K562 (cell line): Measurements from ENCODE around the gene CIAO3. TPM values are rescaled to one million over a fixed set of nuclear protein-coding genes. Genes with fewer than 3 reads are reported as not detected.

ENCODE experiments used
- BCOR ChIP-seq: fragments of 450-650 bp; IDR thresholded peaks from 2 replicates; pipeline ENCODE4 v1.6.1; 2016
- CHD4 ChIP-seq: fragments of 200-600 bp; sonication (generic); IDR thresholded peaks from 3 replicates; pipeline ENCODE4 v1.6.1; 2012; ENCODE audit warnings: low read depth, mild to moderate bottlenecking, mixed read lengths, low read length, inconsistent platforms; ENCODE audit not compliant: insufficient read depth, insufficient replicate concordance, poor library complexity, severe bottlenecking
- CREB1 ChIP-seq, 2 experiments: sonication (generic) in 1 of 2; formaldehyde crosslinking in 1 of 2; IDR thresholded peaks; 2 replicates each; pipeline versions ENCODE4 v1.6.1 to v1.8.0; 2012 to 2022; ENCODE audit warnings: inconsistent platforms in 1 of 2, mild to moderate bottlenecking in 1 of 2, missing genetic modification reagents in 1 of 2, moderate library complexity in 1 of 2
- ETS1 ChIP-seq: conservative IDR thresholded peaks from 2 replicates; pipeline ENCODE4 v1.6.1; 2011; ENCODE audit warnings: low read depth, mild to moderate bottlenecking, low read length; ENCODE audit not compliant: control insufficient read depth
- KDM5B ChIP-seq: fragments of 200-600 bp; sonication (generic); IDR thresholded peaks from 2 replicates; pipeline ENCODE4 v1.6.1; 2012; ENCODE audit warnings: low read depth, mild to moderate bottlenecking, moderate library complexity, low read length, control low read depth, inconsistent platforms; ENCODE audit not compliant: insufficient replicate concordance
- POLR2G ChIP-seq: fragments of 200-400 bp; formaldehyde crosslinking; IDR thresholded peaks from 2 replicates; pipeline ENCODE4 v1.6.1; 2017; ENCODE audit warnings: low read depth, mild to moderate bottlenecking, antibody characterized with exemption, low read length, moderate library complexity
- RBM25 ChIP-seq: fragments of 200-400 bp; formaldehyde crosslinking; IDR thresholded peaks from 2 replicates; pipeline ENCODE4 v1.6.1; 2018; ENCODE audit warnings: low read length, low read depth, moderate library complexity; ENCODE audit not compliant: severe bottlenecking
- SMAD1 ChIP-seq: fragments of 150-350 bp; IDR thresholded peaks from 2 replicates; pipeline ENCODE4 v1.6.1; 2014; ENCODE audit warnings: low read length, low read depth; ENCODE audit not compliant: partially characterized antibody
- TAF1 ChIP-seq: IDR thresholded peaks from 2 replicates; pipeline ENCODE4 v1.6.1; 2011; ENCODE audit warnings: mild to moderate bottlenecking, low read length, moderate library complexity; ENCODE audit not compliant: insufficient read depth, control insufficient read depth, severe bottlenecking; ENCODE audit errors: extremely low read depth
- ZBTB11 ChIP-seq, 3 experiments: fragments of 200-800 bp in 1 of 3; fragments of 250-450 bp in 1 of 3; fragments of 450-650 bp in 1 of 3; sonication (Bioruptor Pico) in 1 of 3; sonication (Bioruptor generic) in 1 of 3; formaldehyde crosslinking in 1 of 3; IDR thresholded peaks; 2 replicates each; pipeline versions ENCODE4 v1.6.1 to v1.8.0; 2016 to 2022; ENCODE audit warnings: mild to moderate bottlenecking in 2 of 3, missing genetic modification characterization in 2 of 3, missing compliant biosample characterization in 1 of 3, moderate library complexity in 1 of 3
- ZBTB33 ChIP-seq: sonication (generic); formaldehyde crosslinking; IDR thresholded peaks from 2 replicates; pipeline ENCODE4 v1.8.1; 2023; ENCODE audit warnings: mild to moderate bottlenecking, missing genetic modification reagents
- ZNF561 ChIP-seq: fragments of 450-650 bp; formaldehyde crosslinking; conservative IDR thresholded peaks from 2 replicates; pipeline ENCODE4 v1.4.0; 2020; ENCODE audit warnings: mild to moderate bottlenecking, moderate library complexity
- ZNF639 ChIP-seq, 2 experiments: fragments of 200-800 bp in 1 of 2; sonication (Bioruptor generic) in 1 of 2; sonication (generic) in 1 of 2; formaldehyde crosslinking in 1 of 2; IDR thresholded peaks in 1 of 2; conservative IDR thresholded peaks in 1 of 2; 2 replicates each; pipeline versions ENCODE4 v1.5.0 to v1.6.1; 2016 to 2020; ENCODE audit warnings: missing compliant biosample characterization in 1 of 2, missing genetic modification characterization in 1 of 2, missing genetic modification reagents in 1 of 2
- polyA plus RNA-seq, 8 experiments: library from polyadenylated mRNA; depleted of rRNA in 4 of 8; stranded (reverse) in 5 of 8; unstranded in 3 of 8; fragments of >200 nt; fragmentation: Nextera tagmentation in 2 of 8; fragmentation: Illumina TruSeq in 1 of 8; extraction: Ambion mirVana in 2 of 8; extraction: Trizol in 1 of 8; gene quantifications; 2 replicates each; pipeline versions ENCODE4 v1.2.1 to v1.2.3, GENCODE V29; 2011 to 2014; ENCODE audit warnings: inconsistent platforms in 1 of 8, missing spikeins in 1 of 8
- total RNA-seq, 7 experiments: library from RNA; depleted of rRNA in 6 of 7; stranded (reverse); fragments of >200 nt in 6 of 7; fragmentation: Illumina TruSeq in 2 of 7; extraction: Trizol in 2 of 7; gene quantifications; 2 replicates each; pipeline versions ENCODE4 v1.2.1 to v1.2.3, GENCODE V29; 2011 to 2021; ENCODE audit warnings: low replicate concordance in 1 of 7

The CIAO3 gene
- total and polyA plus RNA-seq, 9 of the 15 experiments (the other 6 are each of a cell fraction or from before 2014, with no cell fraction given) = 2.2 to 35.6 (median 18.7) TPM

GRCh38 chr16:726438-727290, 14.1 kb downstream of the CIAO3 start, which contains the start of the genes CCDC78 and HAGHL (continued):
- TF ChIP-seq ZBTB11 (CRISPR knock-in tag; IDR thresholded peaks at IDR 0.05) (peak in 1 of 3 experiments; percentile 55; a peak in 1 of 6 replicates), KDM5B (no peak), RBM25 (peak; percentile 99), CHD4 (peak; percentile 44), SMAD1 (no peak), CREB1 (IDR thresholded peaks at IDR 0.05) (no peak), CREB1 (CRISPR knock-in tag; IDR thresholded peaks at IDR 0.05) (no peak), ZNF639 (CRISPR knock-in tag; conservative IDR thresholded peaks at IDR 0.05 in 1 of 2, IDR thresholded peaks at IDR 0.05 in 1 of 2) (peak in 1 of 2 experiments; percentile 79; a peak in 1 of 4 replicates), BCOR (peak; percentile 70; the same call in 1 of the 2 replicates), ETS1 (peak; percentile 72), POLR2G (peak; percentile 56), ZNF561 (CRISPR knock-in tag) (no peak), TAF1 (peak; percentile 33), ZBTB33 (CRISPR knock-in tag) (peak; percentile 77)
